DMS153 (cell line): ENCODE results near the gene ADCY2.

Experiments
- DNase-seq: peaks from one replicate; lab custom pipeline; 2025; lab: John Stamatoyannopoulos, UW

ADCY2 gene

DNA sequence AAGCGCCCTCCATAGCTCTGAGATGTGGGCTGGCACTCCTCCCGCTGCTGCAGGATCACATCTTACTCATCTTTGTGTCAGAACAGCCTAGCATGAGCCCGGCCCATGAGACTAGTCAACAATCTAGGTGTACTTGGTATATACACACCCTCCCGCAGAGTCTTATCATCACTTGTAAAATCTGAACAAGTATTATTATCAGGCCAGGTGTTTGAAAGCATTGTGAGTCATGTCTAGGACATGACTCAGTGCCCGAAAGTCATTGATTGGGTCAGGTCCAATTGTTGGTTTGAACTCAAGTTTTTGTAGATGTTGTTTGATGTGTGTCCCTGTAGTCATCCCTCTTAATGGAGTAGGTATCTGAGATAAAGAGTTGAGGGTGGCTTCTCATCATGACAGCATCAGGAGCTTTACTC lies 346.3 kb downstream of the ADCY2 start:
- DNase-seq, result no peak

DNA sequence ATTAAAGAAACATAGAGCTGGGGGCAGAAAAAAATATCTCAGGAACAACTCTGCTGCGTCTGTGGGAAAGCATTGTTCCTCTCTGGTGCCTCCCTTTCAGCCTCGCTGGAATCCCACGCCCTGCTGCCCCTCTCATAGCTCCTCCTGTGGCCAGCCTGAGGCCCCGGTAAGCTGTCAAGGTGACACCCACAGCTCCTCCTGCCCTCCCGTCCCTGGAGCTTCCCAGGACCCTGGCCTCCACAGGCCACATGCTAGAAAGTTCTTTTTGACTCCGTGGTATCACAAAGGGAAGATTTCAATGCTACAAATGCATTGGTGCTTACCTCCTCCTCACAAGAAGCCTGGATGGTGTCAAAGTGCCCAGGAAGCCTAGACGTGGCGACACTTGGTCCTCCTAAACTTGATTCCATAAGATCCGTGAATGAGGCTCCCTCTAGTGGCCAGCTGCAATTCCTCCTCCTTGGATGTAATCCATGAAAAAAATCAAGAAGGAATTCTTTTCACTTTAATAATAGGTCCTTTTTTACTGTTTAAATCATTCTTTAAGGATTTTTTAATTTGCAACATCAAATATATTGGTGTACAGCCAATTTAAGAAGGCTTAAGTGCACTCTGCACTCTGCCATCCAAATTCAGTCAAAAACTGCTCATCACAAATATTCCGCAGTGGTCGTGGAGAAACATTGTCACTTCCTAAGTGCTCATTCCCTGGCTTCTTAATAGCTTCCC lies 350.1 kb downstream of the ADCY2 start:
- DNase-seq, result peak; percentile 53

DNA sequence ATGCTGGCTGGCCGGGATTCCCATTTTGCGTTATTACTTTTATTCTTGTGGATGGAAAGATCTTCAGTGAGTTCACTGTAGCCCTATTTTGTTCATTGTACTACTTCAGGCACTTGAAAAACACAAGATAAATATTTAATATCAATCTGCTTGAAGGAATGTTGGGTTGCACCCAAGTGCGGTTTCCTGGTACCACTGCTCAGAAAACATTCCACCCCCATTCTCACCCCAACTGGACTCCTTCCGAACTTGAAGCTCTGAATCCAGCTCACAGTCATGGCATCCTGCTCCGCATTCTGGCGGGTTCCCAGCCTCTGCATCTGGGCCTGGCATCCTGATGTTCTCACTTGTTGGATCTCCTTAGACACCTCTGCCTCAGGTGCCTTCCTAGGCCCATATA lies 351.8 kb downstream of the ADCY2 start:
- no peak for DNase-seq

DNA sequence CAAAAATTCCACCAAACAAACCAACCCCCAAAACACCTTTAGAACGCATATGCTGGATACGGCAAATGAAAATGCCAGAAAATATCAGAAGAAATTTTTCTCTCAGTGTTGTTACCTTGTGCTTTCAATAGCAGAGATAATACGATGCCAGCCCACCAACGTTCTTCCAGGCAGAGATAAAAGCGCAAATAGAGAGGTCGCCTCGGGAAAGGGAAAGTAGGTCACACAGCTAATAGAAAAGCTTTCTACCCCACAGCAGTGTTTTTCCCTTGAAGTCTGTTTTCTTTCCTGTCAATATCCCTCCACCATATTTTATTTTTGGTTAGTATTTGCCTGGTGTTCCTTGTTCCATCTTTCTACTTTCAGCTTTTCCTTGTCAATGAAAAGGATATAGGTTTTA lies 353.7 kb downstream of the ADCY2 start:
- DNase-seq, result no peak

DNA sequence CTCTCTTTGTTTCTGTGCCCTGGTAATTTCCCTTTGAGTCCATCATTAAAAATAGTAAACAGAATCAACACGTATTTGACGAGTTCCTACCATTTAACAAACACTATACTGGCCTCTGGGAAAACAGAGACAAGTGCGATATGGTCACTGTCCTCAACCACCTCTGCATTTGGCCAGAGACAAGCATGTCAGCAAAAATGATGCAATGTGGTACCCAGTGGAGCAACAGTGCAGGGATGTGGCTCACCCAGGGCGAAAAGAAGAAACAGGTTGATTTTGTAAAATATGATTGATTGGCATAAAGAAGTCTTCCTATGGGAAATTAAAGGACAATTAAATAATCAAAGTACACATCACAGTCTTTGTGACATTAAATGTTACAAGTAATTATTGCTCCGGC lies 355.9 kb downstream of the ADCY2 start:
- no peak for DNase-seq

DNA sequence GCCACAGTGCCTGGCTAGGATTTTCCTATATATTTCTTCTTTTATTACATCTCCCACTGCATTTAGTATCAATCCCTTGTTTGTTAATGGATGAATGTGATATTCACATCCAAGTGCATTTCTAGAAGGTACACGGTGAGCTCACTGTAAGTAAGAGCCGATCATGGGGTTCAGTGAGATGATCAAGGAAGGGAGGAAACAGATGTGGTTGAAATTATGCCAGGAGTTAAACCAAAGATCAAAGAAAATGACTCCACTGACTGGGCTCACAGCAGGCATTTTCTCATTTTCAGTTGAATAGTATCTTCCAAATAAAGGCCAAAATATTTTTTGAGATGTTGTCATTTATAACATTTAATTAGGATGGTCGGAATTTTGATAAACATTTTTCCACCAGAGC lies 357.2 kb downstream of the ADCY2 start:
- DNase-seq, result no peak

DNA sequence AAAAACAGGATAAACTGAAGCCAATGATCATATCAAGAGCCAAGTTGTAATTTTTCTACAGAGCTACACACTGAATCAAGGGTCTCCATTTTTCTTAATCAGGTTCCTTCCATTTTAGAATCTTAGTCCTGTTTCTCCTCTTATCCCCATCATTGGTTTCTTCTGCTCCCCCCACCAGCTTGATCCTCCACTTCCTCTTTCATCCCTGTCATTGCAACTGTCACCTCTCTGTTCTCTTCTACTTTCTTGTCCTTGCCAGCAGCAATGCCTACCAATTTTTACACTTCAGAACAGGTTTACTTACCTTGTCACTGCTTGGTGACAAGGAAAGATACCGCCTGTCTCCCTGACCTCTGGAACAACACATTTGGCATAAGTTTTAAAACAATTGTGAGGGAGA lies 357.7 kb downstream of the ADCY2 start:
- DNase-seq, result no peak

DNA sequence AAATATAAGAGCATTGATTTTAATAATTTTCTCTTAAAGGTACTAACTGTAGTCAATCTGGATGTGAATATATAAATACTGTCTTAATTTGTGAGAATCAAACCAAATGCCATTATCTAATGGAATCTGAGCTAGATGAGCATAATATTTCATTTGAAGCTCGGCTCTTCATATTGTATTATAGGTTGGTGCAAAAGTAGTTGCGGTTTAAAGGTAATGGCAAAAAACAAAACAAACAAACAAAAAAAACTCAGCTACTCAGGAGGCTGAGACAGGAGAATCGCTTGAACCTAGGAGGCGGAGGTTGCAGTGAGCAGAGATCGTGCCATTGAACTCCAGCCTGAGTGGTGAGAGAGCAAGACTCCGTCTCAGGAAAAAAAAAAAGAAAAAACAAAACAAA lies 358.6 kb downstream of the ADCY2 start:
- no peak for DNase-seq

DNA sequence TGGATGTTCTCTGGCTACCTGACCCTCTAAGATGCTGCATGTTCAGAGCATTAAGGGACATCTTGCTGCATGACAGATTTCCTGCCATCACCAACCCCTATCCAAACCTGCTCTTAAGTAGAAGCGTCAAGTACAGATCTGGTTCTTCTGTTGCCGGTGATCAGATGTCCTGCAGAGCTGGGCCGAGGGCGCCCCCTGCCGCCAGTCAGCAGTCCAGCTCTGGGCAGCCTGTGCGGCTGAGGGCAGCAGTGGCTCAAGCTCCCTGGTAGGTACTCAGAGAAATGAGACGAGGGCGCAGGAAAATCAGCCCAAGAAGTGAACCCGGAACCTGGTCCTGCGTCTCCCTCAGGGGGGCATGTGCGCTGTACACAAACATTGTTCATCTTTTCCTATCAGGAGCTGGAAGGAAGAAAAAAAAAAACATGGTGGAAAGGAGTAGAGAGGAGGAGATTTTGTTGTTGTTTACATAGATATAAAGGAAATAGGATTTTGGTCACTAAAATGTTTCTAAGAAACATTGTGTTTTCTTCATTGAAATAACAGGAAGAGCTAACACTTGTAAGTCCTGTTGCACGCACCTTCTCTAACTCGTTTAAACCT lies 359.2 kb downstream of the ADCY2 start:
- peak; percentile 25 for DNase-seq

DNA sequence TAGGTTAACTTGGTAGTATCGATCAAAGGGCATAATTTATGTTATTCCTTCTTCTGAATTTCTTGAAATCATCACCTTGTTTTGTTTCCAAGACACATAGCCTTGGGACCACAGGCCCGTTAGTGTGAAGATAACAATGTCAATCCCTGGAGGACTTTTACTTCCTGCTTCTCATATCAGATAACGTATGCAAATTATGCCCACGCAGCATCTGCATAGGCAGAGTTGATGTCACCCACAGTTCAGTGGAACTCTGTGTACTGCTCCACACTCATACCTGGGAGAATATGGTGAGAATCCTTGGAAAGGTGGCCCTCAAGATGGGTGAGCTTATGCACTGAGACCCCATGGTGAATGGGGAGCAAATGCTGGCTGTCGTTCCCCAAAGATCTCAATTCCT lies 360.0 kb downstream of the ADCY2 start:
- DNase-seq, result no peak

DNA sequence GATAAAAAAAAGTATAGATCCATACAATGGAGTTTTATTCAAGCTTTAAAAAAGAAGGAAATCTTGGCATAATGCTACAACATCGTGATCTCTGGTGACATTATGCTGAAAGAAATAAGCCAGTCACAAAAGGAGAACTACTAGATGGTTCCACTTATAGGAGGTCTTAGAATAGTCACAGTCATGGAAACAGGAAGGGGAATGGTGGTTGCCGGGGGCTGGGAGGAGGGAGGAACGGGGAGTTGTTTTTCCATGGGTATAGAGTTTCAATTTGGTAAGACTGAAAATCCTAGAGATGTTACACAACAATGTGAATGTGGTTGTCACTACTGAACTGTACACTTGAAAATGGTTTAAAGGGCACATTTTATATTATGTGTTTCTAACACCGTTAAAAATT lies 360.5 kb downstream of the ADCY2 start:
- DNase-seq, result peak; percentile 8

DNA sequence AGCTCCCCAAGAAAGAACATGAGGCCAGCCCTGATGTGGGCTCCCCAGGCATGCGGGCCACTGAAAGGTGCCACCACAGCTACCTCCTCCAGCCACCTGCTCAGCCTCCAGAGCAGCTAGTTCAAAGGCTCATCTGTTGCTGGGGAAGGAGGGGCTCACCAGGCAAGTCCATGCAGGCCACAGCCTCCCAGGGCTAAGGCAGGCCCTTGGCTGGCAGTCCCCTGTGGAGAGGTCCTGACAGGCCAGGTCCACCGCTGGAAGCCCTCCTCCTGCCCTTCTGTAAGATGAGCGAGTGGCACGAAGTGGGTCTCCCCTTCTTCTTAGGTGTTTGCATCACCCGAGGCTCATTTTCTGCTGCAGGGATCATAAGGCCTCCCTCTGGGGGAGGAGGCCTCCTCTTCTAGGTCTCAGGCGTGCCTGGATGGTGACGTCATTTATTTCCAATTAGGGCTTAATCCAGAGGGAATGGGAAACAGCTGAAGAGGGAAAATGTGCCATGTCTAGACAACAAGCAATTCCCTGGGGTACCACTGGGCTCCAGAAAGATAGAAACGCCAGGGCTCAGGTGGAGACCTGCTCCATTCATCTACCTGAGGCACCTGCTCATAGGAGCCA lies 363.4 kb downstream of the ADCY2 start:
- DNase-seq, result peak; percentile 81

DNA sequence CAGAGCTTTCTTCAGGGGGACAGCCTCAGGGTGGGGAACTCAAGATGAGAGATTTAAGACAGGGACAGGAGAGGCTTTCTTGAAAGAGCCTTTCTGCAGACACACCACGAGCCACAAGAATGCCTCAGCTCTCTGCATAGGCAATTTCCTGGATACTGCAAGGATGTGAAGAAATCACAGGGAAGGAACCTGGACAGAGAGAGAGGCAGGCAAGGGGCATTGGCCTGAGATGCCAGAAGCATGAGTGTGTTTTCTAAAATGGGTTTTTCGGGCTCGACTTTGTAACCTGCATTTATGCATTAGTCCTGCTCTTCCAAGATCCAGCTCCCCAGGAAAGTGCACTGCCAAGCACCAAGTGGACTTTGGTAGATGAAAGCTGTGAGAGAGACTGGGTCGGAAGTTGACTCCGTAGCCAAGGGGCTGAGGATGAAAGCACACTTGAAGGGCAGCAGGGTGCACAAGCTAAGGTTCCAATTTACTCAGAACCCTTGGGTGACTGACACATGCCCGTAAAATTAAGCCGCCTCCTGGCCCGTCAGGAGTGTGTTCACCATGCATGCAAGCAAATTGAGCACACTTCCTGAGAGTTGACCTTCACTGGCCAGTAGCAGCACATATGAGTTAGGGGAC lies 364.1 kb downstream of the ADCY2 start:
- no peak for DNase-seq

DNA sequence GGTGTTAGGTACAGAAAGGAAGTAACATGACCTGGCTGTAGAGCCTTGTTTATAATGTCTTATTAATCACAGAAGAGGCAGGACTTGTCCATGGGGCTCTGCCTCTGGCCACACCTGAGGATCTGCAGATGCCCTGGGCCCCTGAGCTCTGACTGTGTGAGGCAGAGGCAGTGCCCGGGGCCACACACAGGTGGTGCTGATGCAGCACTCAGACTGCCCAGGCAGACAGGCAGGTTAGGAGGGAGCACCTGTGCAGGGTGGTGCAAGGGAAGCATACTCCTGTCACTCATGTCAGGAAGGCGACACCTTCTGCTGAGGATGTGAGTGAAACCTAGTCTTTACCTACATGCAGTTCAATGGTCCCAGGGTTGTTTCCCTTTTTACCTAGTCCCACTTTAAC lies 366.3 kb downstream of the ADCY2 start:
- peak; percentile 83 for DNase-seq

DNA sequence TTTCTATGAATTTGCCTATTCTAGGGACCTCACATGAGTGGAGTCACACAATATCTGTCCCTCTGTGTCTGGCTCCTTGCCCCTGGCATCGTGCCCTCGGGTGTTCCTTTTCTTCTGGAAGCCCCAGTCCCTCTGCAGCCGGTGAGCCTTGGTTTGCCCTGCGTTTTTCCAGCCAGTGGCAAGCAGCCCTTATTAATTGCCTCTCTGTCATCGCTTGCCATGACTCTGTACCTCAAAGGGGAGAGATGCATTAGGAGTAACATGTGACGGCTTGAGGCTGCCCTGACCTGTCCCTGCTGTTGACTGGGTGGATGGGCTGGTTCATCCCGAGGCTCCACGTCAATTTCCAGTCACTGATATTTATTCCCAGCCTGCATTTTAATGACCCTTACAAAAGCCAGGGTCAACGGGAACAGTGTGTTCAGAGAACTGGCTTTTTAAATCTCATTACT lies 367.7 kb downstream of the ADCY2 start:
- DNase-seq, result peak; percentile 80

DNA sequence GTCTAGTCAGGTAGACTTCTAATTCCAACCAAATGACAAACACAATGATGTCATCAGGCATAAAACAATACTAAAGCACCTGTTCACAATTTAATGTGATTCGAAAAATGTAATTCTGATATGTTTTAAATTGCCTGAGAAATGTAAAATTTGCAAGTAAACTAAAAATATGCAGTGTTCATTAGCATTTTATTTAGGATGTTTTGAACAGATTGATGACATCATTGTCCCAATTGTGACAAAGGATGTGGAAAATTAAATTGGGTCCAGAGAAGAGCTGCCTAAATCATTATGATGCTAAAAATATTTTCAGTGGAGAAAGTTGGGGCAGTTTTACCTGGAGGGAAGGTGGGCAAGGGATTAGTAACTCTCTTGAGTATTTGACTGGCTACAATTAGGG lies 368.5 kb downstream of the ADCY2 start:
- no peak for DNase-seq

DNA sequence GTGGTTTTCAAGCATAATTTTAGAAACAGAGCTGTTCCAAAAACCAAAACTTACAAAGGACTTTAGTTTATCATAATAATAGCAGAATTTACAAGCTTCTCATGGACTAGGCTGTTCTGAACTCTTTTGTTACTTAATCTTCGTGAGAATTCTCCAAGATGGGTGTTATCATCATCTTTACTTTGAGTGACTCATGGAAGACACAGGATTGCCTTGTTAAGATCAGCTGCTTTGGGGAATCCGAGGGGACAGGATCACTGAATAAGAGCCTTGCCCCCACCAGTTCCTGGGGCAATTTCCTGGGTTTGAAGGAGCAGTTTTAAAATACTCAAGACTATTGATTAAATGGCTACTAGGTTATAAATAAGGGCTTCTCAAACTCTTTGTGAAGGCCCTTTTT lies 374.5 kb downstream of the ADCY2 start:
- DNase-seq, result no peak

DNA sequence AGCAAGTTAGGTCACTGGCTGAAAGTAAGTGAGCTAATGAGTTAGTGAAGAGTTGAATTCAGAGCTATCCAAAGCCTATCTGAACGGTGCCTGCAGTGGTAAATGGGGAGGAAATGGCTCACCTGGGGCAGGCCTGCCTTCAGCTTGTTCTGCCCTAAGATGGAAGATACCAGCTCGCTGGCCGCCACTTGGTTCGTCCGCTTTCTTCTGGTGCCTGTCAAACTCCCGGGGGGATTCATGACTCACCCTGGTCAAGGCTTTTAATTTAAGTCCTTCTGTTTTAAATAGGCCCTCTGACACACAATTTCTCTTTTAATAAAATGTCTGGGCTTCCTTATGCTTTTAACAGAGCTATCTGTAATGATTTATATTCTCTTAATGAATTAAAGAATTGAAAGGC lies 376.2 kb downstream of the ADCY2 start:
- DNase-seq, result no peak

DNA sequence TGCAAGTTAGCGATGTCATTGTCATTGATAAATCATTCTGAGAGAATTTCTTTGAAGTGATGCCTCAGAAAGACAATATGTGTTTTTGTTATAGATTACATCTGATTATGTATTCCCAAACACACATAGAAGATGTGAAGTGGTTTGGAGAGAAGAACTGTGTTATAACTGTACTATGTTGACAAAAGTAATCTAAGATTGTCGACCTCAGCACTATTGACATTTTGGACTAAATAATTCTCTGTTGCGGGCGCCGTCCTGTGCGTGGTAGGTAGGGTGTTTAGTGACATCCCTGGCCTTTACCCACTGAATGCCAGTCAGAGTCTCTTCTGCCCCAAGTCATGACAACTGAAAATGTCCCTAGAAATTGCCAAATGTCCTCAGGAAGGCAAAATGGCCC lies 377.2 kb downstream of the ADCY2 start:
- no peak for DNase-seq

DNA sequence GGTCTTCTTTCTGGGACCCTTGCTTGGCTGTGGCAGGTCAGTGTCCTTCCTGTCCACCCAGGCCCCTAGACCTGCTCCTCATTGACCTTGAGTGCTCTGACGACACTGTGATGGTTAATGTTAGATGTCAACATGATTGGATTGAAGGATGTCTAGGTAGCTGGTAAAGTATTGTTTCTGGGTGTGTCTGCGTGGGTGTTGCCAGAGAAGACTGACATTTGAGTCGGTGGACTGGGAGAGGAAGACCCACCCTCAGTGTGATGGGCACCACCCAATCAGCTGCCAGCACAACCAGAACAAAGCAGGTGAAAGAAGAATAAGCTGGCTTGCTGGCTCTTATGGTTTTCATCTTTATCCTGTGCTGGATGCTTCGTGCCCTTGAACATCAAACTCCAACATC lies 380.5 kb downstream of the ADCY2 start:
- no peak for DNase-seq

DNA sequence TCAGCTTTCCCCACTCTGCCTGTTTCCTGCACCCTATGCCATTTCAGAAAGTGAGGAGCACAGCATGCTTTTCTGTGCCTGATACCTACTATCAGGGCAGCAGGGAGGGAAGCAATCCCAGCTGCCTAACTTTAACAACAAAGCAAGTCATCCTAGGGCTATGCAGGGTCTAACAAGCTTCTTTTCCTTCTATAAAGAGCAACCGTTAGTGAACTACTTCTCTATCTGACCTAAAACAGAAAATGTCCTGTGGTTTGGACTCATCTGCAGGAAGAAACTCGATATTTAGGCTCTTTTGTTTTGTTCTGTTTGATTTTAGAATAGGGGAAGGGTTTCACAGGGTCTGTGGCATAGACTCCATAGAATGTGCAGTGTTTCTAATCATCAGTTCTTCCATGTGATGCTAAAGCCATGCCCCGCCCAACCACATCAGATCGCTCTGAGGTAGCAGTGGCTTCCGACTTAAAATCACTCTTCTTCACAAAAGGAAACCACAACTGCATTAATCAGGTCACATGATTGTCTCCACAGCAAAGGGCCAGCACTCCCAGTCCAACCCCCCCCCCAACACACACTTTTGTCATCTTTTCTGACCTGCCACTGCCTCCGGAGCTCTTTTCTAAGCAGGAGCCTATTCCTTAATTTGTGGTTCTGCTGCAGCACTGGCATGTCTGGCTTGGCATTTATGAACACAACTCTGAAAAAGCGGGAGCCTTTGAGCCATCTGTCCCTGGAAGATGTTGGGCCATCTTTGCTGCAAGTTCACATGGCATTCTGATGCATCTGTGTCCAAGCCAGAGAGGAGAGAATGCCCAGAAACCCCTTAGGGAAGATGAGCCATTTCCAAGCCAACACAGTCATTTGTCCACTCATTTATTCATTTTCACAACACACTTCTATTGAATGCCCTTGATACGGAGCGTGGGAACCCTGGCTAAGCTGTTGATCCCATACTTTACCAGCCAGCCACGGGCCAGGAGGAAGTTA lies 383.4 kb downstream of the ADCY2 start:
- no peak for DNase-seq

DNA sequence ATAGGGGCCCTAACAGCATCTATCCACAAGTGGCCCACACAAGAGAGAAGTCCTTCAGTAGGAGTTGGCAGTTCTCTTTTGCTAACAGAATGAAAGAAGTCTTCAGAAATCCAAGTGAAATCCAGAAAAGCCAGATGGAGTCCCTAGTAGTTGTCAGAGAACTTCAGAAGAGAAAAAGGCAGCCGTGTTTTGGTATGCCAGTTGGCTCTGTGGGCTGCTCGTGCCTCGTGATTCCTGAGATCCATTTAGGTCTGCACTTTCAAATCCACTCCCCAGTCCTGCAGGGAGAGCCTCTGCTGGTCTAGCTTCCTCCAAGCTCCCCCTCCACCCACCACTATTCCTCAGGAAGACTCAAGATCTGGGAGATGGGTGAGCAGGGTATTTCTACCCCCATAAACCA lies 386.0 kb downstream of the ADCY2 start:
- no peak for DNase-seq
